Activated CD8-positive, alpha-beta memory T cell treated with anti-CD3 and anti-CD28 coated beads for 1 hour (primary cell): ENCODE data around the gene CKS1B.

ENCODE experiments used
- DNase-seq, 2 donors: peaks; one replicate each; pipeline ENCODE4 v3.0.0-alpha.2; 2020; ENCODE audit warnings: low read depth in 1 of 2; ENCODE audit errors: extremely low read depth in 1 of 2

The CKS1B gene

GRCh38 chr1:154974102-154974807 lies at the start of gene CKS1B:
TSS of gene CKS1B (plus strand) at chr1:154974681. CDS start at chr1:154974746, 65 bp downstream.
- peak; percentile 85 to 94 for DNase-seq

GRCh38 chr1:154925335-154926170 lies 48.9 kb upstream of the CKS1B start:
- no peak for DNase-seq

- no peak for DNase-seq
Observed at GRCh38 chr1:154926201-154926600, 48.3 kb upstream of the CKS1B start.

- DNase-seq = no peak
Observed at GRCh38 chr1:154931940-154932487, 42.5 kb upstream of the CKS1B start.

GRCh38 chr1:154934358-154934948 lies 40.0 kb upstream of the CKS1B start:
- DNase-seq = no peak

- no peak for DNase-seq
Observed at GRCh38 chr1:154935749-154936554, 38.5 kb upstream of the CKS1B start.

- peak; percentile 88 to 92 for DNase-seq
Observed at GRCh38 chr1:154936555-154937084, 37.9 kb upstream of the CKS1B start, which contains the start of gene PMVK. TSS of gene PMVK (minus strand) at chr1:154936719. CDS start at chr1:154936685, 34 bp downstream.

GRCh38 chr1:154937085-154937987 lies 37.1 kb upstream of the CKS1B start:
- peak; percentile 79 for DNase-seq

- DNase-seq = no peak
Observed at GRCh38 chr1:154937988-154938386, 36.5 kb upstream of the CKS1B start.

- no peak for DNase-seq
Observed at GRCh38 chr1:154938604-154939399, 35.7 kb upstream of the CKS1B start.

- DNase-seq = no peak
Observed at GRCh38 chr1:154940213-154940560, 34.3 kb upstream of the CKS1B start.

GRCh38 chr1:154940651-154941194 lies 33.8 kb upstream of the CKS1B start:
- no peak for DNase-seq

- no peak for DNase-seq
Observed at GRCh38 chr1:154941333-154942013, 33.0 kb upstream of the CKS1B start.

- DNase-seq = no peak
Observed at GRCh38 chr1:154943649-154944400, 30.7 kb upstream of the CKS1B start.

GRCh38 chr1:154944401-154945159 lies 29.9 kb upstream of the CKS1B start:
- DNase-seq = no peak
